ENCODE results near the gene MIOX. TPM values are rescaled to one million over a fixed set of nuclear protein-coding genes. Genes with fewer than 3 reads are reported as not detected.

MIOX gene
- total and polyA plus RNA-seq, 2 donors (not counting 3 experiments of a cell fraction or from before 2014, with no cell fraction given) = not detected

- H4K20me1 ChIP-seq (replicated peaks; ENCODE audit: control insufficient read depth, extremely low read depth, insufficient read depth, low read length) = peaks cover 3% of the 10 kb centered on the region
- no peaks in the 10 kb centered on the region for H3K9me3 ChIP-seq (replicated peaks; ENCODE audit: control insufficient read depth, insufficient read depth, low read length)
- peaks cover 14% of the 10 kb centered on the region for H3K4me1 ChIP-seq (ENCODE audit: control insufficient read depth, extremely low read depth, insufficient read depth, low read length)
- H3K9ac ChIP-seq (replicated peaks; ENCODE audit: extremely low read depth, insufficient read depth, low read length) = peak within 1 kb of the TSS; percentile 76
- intact Hi-C loops (cut with micrococcal nuclease) = loop anchor here (2.0 kb wide), 1 partner anchor 24 kb away; no protein-coding TSS in a partner anchor
- peak within 1 kb of the TSS; percentile 24 for H3K27ac ChIP-seq (ENCODE audit: insufficient read depth, low read depth, low read length)
- DNase-seq (ENCODE audit: low read depth, low spot score) (peak; percentile 89), FAIRE-seq (peak; percentile 81)
- no TSS peak for BruUV-seq (replicated peaks)
- H2AFZ ChIP-seq (ENCODE audit: low read depth, low read length) = peak within 1 kb of the TSS; percentile 91
- ChIA-PET CTCF (interaction anchor here (1.6 kb wide), 1 partner anchor 22 kb away, joined by 8 read pairs; no protein-coding TSS in a partner anchor), POLR2A (no interaction called here)
- H3K9me1 ChIP-seq (replicated peaks; ENCODE audit: control insufficient read depth, extremely low read depth, insufficient read depth, low read length) = no peaks in the 10 kb centered on the region
- H3K4me2 ChIP-seq (ENCODE audit: insufficient read depth, low read length) = peak within 1 kb of the TSS; percentile 66
- H3K27me3 ChIP-seq (ENCODE audit: control insufficient read depth in 2 of 2, insufficient read depth in 2 of 2, low read length in 2 of 2) = peaks cover 4% of the 10 kb centered on the region in 2 experiments
- no peaks in the 10 kb centered on the region for H3K36me3 ChIP-seq (ENCODE audit: control insufficient read depth in 2 of 2, extremely low read depth in 1 of 2, insufficient read depth in 2 of 2, low read length in 2 of 2)
- peak within 1 kb of the TSS; percentile 54 to 77 (median 58) for H3K4me3 ChIP-seq (replicated peaks in 1 of 3; ENCODE audit: insufficient read depth in 1 of 3, low read depth in 1 of 3, low read length in 3 of 3)
- dilution Hi-C loops (cut with MboI; ENCODE audit: extremely low pct_ligation_motif_present, low sequenced_read_pairs) = no loop called here
- H3K79me2 ChIP-seq (ENCODE audit: control insufficient read depth, insufficient read depth, low read length) = peaks cover 42% of the 10 kb centered on the region
- TF ChIP-seq JUN (IDR thresholded peaks at IDR 0.05; ENCODE audit: borderline replicate concordance, insufficient read depth, insufficient read length, low read depth) = no peak
- TF ChIP-seq POLR2AphosphoS5 (IDR thresholded peaks at IDR 0.05; ENCODE audit: insufficient read depth, low read depth, low read length) = peak; percentile 13
These were observed 11.7 kb upstream of the MIOX start, which contains the start of gene SBF1 for GRCh38 chr22:50474710-50475651. TSS of gene SBF1 (minus strand) at chr22:50475035. CDS start at chr22:50474840, 195 bp downstream.

- Histone ChIP-seq H3K9ac (replicated peaks; ENCODE audit: extremely low read depth, insufficient read depth, low read length) (peak overlapping the region; percentile 62), H3K4me3 (replicated peaks in 1 of 3; ENCODE audit: insufficient read depth in 1 of 3, low read depth in 1 of 3, low read length in 3 of 3) (no peak overlapping the region), H2AFZ (ENCODE audit: low read depth, low read length) (peak overlapping the region; percentile 91), H3K27me3 (ENCODE audit: control insufficient read depth in 2 of 2, insufficient read depth in 2 of 2, low read length in 2 of 2) (peaks cover 10% of the 10 kb centered on the region in 2 experiments), H3K27ac (ENCODE audit: insufficient read depth, low read depth, low read length) (peak overlapping the region; percentile 24), H3K4me1 (ENCODE audit: control insufficient read depth, extremely low read depth, insufficient read depth, low read length) (peaks cover 10% of the 10 kb centered on the region), H3K79me2 (ENCODE audit: control insufficient read depth, insufficient read depth, low read length) (peaks cover 36% of the 10 kb centered on the region), H3K4me2 (ENCODE audit: insufficient read depth, low read length) (peak overlapping the region; percentile 66), H4K20me1 (replicated peaks; ENCODE audit: control insufficient read depth, extremely low read depth, insufficient read depth, low read length) (peaks cover 3% of the 10 kb centered on the region), H3K9me3 (replicated peaks; ENCODE audit: control insufficient read depth, insufficient read depth, low read length) (no peaks in the 10 kb centered on the region), H3K9me1 (replicated peaks; ENCODE audit: control insufficient read depth, extremely low read depth, insufficient read depth, low read length) (no peaks in the 10 kb centered on the region), H3K36me3 (ENCODE audit: control insufficient read depth in 2 of 2, extremely low read depth in 1 of 2, insufficient read depth in 2 of 2, low read length in 2 of 2) (no peaks in the 10 kb centered on the region)
- DNase-seq (ENCODE audit: low read depth, low spot score) (no peak), FAIRE-seq (no peak)
- intact Hi-C loops (cut with micrococcal nuclease) (loop anchor here (2.0 kb wide), 1 partner anchor 23 kb away; no protein-coding TSS in a partner anchor), dilution Hi-C loops (cut with MboI; ENCODE audit: extremely low pct_ligation_motif_present, low sequenced_read_pairs) (no loop called here)
- TF ChIP-seq JUN (IDR thresholded peaks at IDR 0.05; ENCODE audit: borderline replicate concordance, insufficient read depth, insufficient read length, low read depth) (no peak), FOS (IDR thresholded peaks at IDR 0.05; ENCODE audit: borderline replicate concordance, insufficient read depth, low read length) (no peak), GATA2 (IDR thresholded peaks at IDR 0.05; ENCODE audit: insufficient read depth, insufficient read length, low read depth, low read length) (no peak), POLR2AphosphoS5 (IDR thresholded peaks at IDR 0.05; ENCODE audit: insufficient read depth, low read depth, low read length) (no peak), POLR2A (IDR thresholded peaks at IDR 0.05; ENCODE audit: low read depth, low read length) (no peak), MAX (IDR thresholded peaks at IDR 0.05; ENCODE audit: insufficient read depth, insufficient read length) (no peak), CTCF (IDR thresholded peaks at IDR 0.05; ENCODE audit: extremely low read depth in 1 of 2, insufficient read depth in 1 of 2, low read depth in 1 of 2, low read length in 2 of 2) (no peak), EZH2 (IDR thresholded peaks at IDR 0.05; ENCODE audit: borderline replicate concordance, low read depth, low read length, severe bottlenecking) (no peak), MYC (IDR thresholded peaks at IDR 0.05; ENCODE audit: low read depth, low read length) (no peak)
- no TSS peak for BruUV-seq (replicated peaks)
- ChIA-PET POLR2A (no interaction called here), CTCF (no interaction called here)
These were observed 11.0 kb upstream of the MIOX start for GRCh38 chr22:50475652-50476002.
